ENCODE results near the gene CHAF1A.

The CHAF1A gene

DNA sequence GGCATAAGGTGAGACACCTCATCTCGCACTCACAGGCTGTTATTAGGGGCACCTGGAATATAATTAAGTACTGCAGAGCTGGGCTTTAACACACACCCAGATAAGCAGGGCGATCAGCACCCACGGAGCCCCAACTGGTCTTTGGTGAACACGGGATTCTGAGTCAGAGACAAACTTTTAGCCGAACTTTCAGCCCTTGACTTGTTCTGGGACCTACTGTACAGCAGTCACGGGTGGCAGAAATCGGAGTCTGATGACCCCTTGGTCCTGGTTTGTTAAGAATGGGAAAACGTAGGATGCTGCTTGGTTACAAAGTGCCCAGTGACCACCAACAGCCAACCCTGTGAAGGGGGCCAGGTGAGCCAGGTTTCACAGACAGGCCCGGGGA, 11.1 kb upstream of the CHAF1A start:
- Histone ChIP-seq H3K4me3 (no peak overlapping the region), H3K27me3 (no peaks in the 10 kb centered on the region), H3K4me1 (peaks cover 0 to 75% (median 57%) of the 10 kb centered on the region in 4 donors), H3K27ac (peak overlapping the region; percentile 45 to 52), H3K36me3 (peaks cover 0 to 11% (median 8%) of the 10 kb centered on the region in 3 donors), H3K9me3 (no peaks in the 10 kb centered on the region)
- TF ChIP-seq, protein P1, sequence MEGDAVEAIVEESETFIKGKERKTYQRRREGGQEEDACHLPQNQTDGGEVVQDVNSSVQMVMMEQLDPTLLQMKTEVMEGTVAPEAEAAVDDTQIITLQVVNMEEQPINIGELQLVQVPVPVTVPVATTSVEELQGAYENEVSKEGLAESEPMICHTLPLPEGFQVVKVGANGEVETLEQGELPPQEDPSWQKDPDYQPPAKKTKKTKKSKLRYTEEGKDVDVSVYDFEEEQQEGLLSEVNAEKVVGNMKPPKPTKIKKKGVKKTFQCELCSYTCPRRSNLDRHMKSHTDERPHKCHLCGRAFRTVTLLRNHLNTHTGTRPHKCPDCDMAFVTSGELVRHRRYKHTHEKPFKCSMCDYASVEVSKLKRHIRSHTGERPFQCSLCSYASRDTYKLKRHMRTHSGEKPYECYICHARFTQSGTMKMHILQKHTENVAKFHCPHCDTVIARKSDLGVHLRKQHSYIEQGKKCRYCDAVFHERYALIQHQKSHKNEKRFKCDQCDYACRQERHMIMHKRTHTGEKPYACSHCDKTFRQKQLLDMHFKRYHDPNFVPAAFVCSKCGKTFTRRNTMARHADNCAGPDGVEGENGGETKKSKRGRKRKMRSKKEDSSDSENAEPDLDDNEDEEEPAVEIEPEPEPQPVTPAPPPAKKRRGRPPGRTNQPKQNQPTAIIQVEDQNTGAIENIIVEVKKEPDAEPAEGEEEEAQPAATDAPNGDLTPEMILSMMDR (IDR thresholded peaks at IDR 0.05): no peak
- intact Hi-C loops (cut with DNase I; ENCODE audit: low total_unique reads): no loop called here
- no peak for DNase-seq

DNA sequence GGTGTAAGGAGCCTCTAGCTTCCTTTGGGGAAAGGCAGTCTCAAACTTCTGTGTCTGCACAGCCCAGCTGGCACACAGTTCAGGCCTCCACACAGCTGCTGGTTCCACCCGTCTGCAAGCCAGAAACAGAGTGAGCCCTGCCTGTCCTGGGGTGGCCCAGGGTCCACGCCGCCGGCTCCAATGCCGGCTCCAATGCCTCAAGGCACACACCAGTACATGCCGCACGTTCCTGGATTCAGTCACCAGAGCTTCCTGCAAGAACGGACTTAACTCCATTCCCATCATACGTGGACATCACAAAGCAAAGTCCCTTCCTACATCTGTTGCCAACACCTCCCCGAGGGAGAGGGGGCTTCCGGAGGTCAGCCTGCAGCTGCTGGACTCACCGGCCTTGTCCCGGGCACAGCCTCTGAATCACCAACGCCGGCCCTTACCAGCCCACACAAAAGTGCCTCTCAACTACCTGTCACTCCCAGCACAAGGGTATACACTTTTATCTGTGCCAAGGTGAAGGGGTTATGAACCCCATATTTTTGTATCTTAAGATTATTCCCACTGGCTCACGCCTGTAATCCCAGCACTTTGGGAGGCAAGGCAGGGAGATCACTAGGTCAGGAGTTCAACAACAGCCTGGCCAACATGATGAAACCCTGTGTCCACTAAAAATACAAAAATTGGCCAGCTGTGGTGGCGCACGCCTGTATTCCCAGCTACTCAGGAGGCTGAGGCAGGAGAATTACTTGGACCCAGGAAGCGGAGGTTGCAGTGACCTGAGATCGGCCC, 10.5 kb upstream of the CHAF1A start:
- no peaks in the 10 kb centered on the region for H3K27me3 ChIP-seq
- DNase-seq: no peak
- peaks cover 0 to 76% (median 59%) of the 10 kb centered on the region in 4 donors for H3K4me1 ChIP-seq
- peaks cover 0 to 11% (median 8%) of the 10 kb centered on the region in 3 donors for H3K36me3 ChIP-seq
- intact Hi-C loops (cut with DNase I; ENCODE audit: low total_unique reads): no loop called here
- TF ChIP-seq, protein P1 (IDR thresholded peaks at IDR 0.05): no peak
- H3K27ac ChIP-seq: peak overlapping the region; percentile 45 to 52
- no peak overlapping the region for H3K4me3 ChIP-seq
- no peaks in the 10 kb centered on the region for H3K9me3 ChIP-seq

DNA sequence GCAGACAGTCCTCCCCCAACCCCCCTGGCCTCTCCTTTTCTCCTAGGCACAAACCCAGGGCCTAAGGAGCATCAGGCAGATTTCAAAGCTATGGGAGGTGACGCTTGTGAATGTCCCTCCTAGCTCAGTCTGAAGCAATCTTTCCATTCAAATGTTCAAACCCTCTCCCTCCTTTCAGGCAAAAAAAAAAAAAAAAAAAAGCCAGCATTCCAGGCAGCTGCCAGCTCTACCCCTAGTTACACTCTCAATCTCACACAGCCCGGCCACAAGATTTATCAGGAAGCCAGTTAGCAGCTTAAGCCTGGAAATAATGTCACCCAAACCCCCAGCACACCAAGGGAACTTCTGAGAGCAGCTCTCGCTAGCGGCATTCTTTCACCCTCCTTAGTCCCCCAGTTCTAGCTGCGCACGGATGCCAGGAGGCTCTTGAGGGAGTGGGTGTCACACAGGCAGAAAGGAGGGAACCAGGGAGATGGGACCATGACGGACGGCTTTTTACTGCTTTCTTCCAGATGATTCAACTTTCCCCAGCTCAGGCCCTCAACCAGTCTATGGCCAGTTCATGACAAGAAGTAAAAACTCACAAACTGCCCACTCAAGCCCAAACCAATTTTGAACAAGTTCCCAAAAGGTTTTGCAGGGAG, 8.4 kb upstream of the CHAF1A start:
- no peaks in the 10 kb centered on the region for H3K9me3 ChIP-seq
- peak overlapping the region in 1 of 2 donors; percentile 53 for H3K27ac ChIP-seq
- H3K36me3 ChIP-seq: peaks cover 0 to 11% (median 11%) of the 10 kb centered on the region in 3 donors
- no peak for DNase-seq
- TF ChIP-seq, protein P1 (IDR thresholded peaks at IDR 0.05): no peak
- H3K27me3 ChIP-seq: no peaks in the 10 kb centered on the region
- no peak overlapping the region for H3K4me3 ChIP-seq
- H3K4me1 ChIP-seq: peaks cover 0 to 83% (median 58%) of the 10 kb centered on the region in 4 donors
- intact Hi-C loops (cut with DNase I; ENCODE audit: low total_unique reads): no loop called here

DNA sequence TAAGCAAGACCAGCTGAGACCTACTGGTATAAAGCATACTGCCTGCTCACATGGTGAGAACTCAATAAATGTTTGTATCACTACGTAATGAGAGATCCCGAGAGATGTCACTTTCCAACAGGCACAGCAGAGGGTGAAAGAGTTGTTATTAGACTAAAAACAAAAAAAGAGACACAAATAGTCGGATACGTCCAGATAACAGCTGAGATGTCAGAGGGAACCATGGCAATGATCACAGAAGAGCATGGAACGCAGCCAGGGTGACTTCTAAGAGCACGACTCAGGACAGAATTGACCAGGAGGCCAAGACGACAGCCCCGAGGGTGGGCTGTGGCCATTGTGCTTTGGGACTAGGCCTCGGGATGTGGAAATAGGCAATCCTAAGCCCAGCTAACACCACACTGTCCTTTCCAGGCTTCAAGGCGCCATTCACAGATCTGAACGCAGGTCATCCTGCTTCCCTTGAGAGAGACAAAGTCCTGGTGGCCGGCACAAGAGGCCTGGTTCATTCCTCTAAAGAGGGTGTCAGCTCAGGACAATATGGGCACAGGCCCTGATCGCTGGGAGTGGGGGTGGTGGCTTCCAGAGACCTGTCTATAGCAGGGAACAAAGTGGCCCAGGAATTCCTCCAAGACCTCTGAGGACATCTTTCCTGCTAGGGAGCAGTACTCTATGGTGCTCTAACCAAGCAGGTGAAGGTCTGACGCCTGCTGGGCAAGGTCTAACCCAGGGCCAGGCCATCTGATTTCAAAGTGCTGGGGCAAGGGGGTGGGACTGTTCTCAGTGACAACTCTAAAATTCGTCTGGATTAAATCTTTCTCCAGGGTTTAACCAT, 5.3 kb upstream of the CHAF1A start:
- Histone ChIP-seq H3K4me1 (peaks cover 0 to 72% (median 42%) of the 10 kb centered on the region in 4 donors), H3K27ac (peak overlapping the region in 1 of 2 donors; percentile 18)

DNA sequence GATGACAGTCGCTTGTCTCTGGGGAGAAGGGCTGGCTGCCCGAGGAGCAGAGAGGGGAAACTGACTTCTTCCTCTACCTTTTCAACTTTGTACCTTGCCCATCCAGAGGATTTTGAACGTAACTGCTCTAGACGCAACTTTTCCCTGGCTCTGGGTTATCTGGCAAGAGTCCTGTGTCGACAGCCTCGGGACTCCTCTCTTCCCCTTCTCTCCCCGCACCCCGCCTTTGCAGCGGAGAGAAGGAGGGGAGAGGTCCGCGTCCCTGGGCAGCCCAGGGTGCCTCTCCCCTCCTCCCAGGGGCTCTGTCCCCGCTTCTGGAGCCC, 2.7 kb upstream of the CHAF1A start:
- peak overlapping the region; percentile 87 to 98 for H3K4me3 ChIP-seq
- H3K9me3 ChIP-seq: no peaks in the 10 kb centered on the region
- no peak for DNase-seq
- peaks cover 0 to 10% (median 8%) of the 10 kb centered on the region in 3 donors for H3K36me3 ChIP-seq
- no peaks in the 10 kb centered on the region for H3K27me3 ChIP-seq
- peaks cover 6 to 56% (median 38%) of the 10 kb centered on the region in 4 donors for H3K4me1 ChIP-seq
- TF ChIP-seq, protein P1 (IDR thresholded peaks at IDR 0.05): no peak
- intact Hi-C loops (cut with DNase I; ENCODE audit: low total_unique reads): loop anchor here (2.0 to 10.0 kb wide), 3 partner anchors 25 to 135 kb away; partner anchors contain the start of gene MPND
- peak overlapping the region; percentile 90 to 98 for H3K27ac ChIP-seq

More for the DNA sequence above, 5.3 kb upstream of the CHAF1A start:
- no peaks in the 10 kb centered on the region for H3K27me3 ChIP-seq
- no peak overlapping the region for H3K4me3 ChIP-seq
- no peaks in the 10 kb centered on the region for H3K9me3 ChIP-seq
- DNase-seq: no peak
- TF ChIP-seq, protein P1 (IDR thresholded peaks at IDR 0.05): no peak
- peaks cover 0 to 11% (median 8%) of the 10 kb centered on the region in 3 donors for H3K36me3 ChIP-seq
- intact Hi-C loops (cut with DNase I; ENCODE audit: low total_unique reads): no loop called here
